ENCODE data around the gene TNNC2.

The TNNC2 gene

DNA sequence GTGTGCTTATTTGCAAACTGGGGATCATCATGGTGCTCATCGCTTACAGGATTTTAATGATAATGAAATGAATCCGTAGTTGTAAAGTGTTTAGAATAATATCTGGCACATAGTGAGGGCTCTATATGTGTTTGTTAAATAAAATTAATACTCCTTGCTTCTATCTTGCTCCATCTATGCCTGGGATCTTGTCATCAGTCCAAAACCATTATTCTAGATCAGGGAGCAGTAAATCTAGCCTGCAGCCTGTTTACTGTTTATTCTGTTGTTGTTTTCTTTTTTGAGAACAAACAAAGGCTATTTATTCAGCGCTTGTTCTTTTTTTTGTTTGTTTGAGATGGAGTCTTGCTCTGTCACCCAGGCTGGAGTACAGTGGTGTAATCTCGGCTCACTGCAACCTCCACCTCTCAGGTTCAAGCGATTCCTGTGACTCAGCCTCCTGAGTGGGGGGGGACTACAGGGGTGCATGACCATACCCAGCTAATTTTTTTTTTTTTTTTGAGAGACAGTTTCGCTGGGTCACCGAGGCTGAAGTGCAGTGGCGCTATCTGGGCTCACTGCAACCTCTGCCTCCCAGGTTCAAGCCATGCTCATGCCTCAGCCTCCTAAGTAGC, 22.0 kb upstream of the TNNC2 start:
- H2AFZ ChIP-seq (ENCODE audit: low read depth, low read length, severe bottlenecking), result no peak overlapping the region
- no peak overlapping the region for H3K9ac ChIP-seq (ENCODE audit: low read length)
- no peak overlapping the region for H3K27ac ChIP-seq (ENCODE audit: low read depth, low read length)
- H4K20me1 ChIP-seq (ENCODE audit: low read depth, low read length), result no peaks in the 10 kb centered on the region
- H3F3A ChIP-seq (ENCODE audit: insufficient read depth), result no peaks in the 10 kb centered on the region
- no peak for TF ChIP-seq EZH2phosphoT487 (conservative IDR thresholded peaks at IDR 0.05; ENCODE audit: low read length)
- TF ChIP-seq, protein P1, sequence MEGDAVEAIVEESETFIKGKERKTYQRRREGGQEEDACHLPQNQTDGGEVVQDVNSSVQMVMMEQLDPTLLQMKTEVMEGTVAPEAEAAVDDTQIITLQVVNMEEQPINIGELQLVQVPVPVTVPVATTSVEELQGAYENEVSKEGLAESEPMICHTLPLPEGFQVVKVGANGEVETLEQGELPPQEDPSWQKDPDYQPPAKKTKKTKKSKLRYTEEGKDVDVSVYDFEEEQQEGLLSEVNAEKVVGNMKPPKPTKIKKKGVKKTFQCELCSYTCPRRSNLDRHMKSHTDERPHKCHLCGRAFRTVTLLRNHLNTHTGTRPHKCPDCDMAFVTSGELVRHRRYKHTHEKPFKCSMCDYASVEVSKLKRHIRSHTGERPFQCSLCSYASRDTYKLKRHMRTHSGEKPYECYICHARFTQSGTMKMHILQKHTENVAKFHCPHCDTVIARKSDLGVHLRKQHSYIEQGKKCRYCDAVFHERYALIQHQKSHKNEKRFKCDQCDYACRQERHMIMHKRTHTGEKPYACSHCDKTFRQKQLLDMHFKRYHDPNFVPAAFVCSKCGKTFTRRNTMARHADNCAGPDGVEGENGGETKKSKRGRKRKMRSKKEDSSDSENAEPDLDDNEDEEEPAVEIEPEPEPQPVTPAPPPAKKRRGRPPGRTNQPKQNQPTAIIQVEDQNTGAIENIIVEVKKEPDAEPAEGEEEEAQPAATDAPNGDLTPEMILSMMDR (IDR thresholded peaks at IDR 0.05; ENCODE audit: insufficient read depth, low read length, poor library complexity, severe bottlenecking), result no peak
- no peaks in the 10 kb centered on the region for H3K79me2 ChIP-seq (ENCODE audit: insufficient read depth, low read length)
- no peaks in the 10 kb centered on the region for H3K9me2 ChIP-seq (replicated peaks; ENCODE audit: insufficient read depth, low read length)
- H3K4me2 ChIP-seq (ENCODE audit: low read depth, low read length, poor library complexity, severe bottlenecking), result no peak overlapping the region
- no peak overlapping the region for H3K4me3 ChIP-seq (ENCODE audit: insufficient read depth, low read length, poor library complexity, severe bottlenecking)
- no peaks in the 10 kb centered on the region for H3K36me3 ChIP-seq (ENCODE audit: low read length)
- H3K27me3 ChIP-seq (ENCODE audit: low read length), result no peaks in the 10 kb centered on the region
- H3K9me3 ChIP-seq (ENCODE audit: insufficient read depth, low read length), result no peaks in the 10 kb centered on the region

DNA sequence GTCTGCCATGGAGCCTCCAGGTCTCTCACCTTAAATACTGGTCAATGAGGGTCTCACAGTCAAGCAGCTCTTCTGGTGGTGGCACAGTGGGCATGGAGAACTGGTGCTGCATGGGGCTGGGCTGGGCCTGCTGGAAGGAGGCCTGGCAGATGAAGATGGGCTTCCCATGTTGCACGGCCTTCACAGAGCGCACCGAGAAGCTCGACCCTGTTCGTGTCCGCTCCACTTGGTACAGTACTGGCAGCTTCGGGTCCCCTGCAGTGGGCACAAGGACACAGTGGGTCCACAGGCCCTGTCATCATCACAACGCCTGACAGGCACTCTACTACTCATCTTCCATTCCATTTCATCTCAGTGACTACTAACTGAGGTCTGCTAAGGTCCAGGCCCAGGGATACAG, 21.3 kb upstream of the TNNC2 start:
- H3K79me2 ChIP-seq (ENCODE audit: insufficient read depth, low read length), result no peaks in the 10 kb centered on the region
- H3K27me3 ChIP-seq (ENCODE audit: low read length), result no peaks in the 10 kb centered on the region
- H2AFZ ChIP-seq (ENCODE audit: low read depth, low read length, severe bottlenecking), result no peak overlapping the region
- no peak overlapping the region for H3K9ac ChIP-seq (ENCODE audit: low read length)
- no peak for TF ChIP-seq EZH2phosphoT487 (conservative IDR thresholded peaks at IDR 0.05; ENCODE audit: low read length)
- TF ChIP-seq, protein P1 (IDR thresholded peaks at IDR 0.05; ENCODE audit: insufficient read depth, low read length, poor library complexity, severe bottlenecking), result no peak
- H3K4me2 ChIP-seq (ENCODE audit: low read depth, low read length, poor library complexity, severe bottlenecking), result no peak overlapping the region
- no peak overlapping the region for H3K27ac ChIP-seq (ENCODE audit: low read depth, low read length)
- H3K9me2 ChIP-seq (replicated peaks; ENCODE audit: insufficient read depth, low read length), result no peaks in the 10 kb centered on the region
- no peaks in the 10 kb centered on the region for H3F3A ChIP-seq (ENCODE audit: insufficient read depth)
- H3K4me3 ChIP-seq (ENCODE audit: insufficient read depth, low read length, poor library complexity, severe bottlenecking), result no peak overlapping the region
- no peaks in the 10 kb centered on the region for H3K9me3 ChIP-seq (ENCODE audit: insufficient read depth, low read length)
- H4K20me1 ChIP-seq (ENCODE audit: low read depth, low read length), result no peaks in the 10 kb centered on the region
- H3K36me3 ChIP-seq (ENCODE audit: low read length), result no peaks in the 10 kb centered on the region

DNA sequence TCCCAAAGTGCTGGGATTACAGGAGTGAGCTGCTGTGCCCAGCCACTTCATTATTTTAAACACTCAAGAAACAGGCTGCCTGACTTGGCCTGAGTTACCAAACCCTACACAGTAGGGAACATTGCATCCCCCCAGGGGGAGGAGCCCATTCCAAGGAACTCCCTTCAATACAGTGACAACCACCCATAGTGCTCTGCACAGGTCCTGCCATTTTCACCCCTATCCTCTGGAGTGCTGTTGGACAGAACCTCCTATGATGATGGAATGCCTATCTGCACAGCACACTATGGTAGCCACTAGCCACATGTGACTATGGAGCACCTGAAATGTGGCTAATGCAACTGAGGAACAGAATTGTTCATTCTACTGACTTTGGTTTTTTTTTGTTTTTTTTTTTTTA, 18.3 kb upstream of the TNNC2 start:
- Histone ChIP-seq H3F3A (ENCODE audit: insufficient read depth) (no peaks in the 10 kb centered on the region), H2AFZ (ENCODE audit: low read depth, low read length, severe bottlenecking) (no peak overlapping the region), H3K9me3 (ENCODE audit: insufficient read depth, low read length) (no peaks in the 10 kb centered on the region), H3K27ac (ENCODE audit: low read depth, low read length) (no peak overlapping the region), H3K9ac (ENCODE audit: low read length) (no peak overlapping the region), H3K9me2 (replicated peaks; ENCODE audit: insufficient read depth, low read length) (no peaks in the 10 kb centered on the region), H3K79me2 (ENCODE audit: insufficient read depth, low read length) (no peaks in the 10 kb centered on the region), H3K27me3 (ENCODE audit: low read length) (no peaks in the 10 kb centered on the region), H3K4me2 (ENCODE audit: low read depth, low read length, poor library complexity, severe bottlenecking) (no peak overlapping the region), H4K20me1 (ENCODE audit: low read depth, low read length) (no peaks in the 10 kb centered on the region), H3K36me3 (ENCODE audit: low read length) (no peaks in the 10 kb centered on the region), H3K4me3 (ENCODE audit: insufficient read depth, low read length, poor library complexity, severe bottlenecking) (no peak overlapping the region)
- no peak for TF ChIP-seq EZH2phosphoT487 (conservative IDR thresholded peaks at IDR 0.05; ENCODE audit: low read length)
- TF ChIP-seq, protein P1 (IDR thresholded peaks at IDR 0.05; ENCODE audit: insufficient read depth, low read length, poor library complexity, severe bottlenecking), result no peak

All from SU-DHL-6 (cell line).